GM20431 (cell line): ENCODE results near the gene ZSCAN31.
"Not testable (repeated sequence)": the region's sequence is repeated elsewhere in the genome, so short reads cannot be mapped to it uniquely, and the experiment has no call there.

Experiments used
- in situ Hi-C: fragments of 300-500 bp; cut with MseI, MboI; formaldehyde crosslinking; loops from one replicate; pipeline ENCODE4 v1.15.0; 2020; ENCODE audit warnings: low sequenced_read_pairs; ENCODE audit not compliant: unreplicated experiment

Gene ZSCAN31

GRCh38 chr6:28333047-28333446 lies 2.9 kb downstream of the ZSCAN31 start:
- in situ Hi-C loops, result no loop called here

GRCh38 chr6:28330041-28330440 lies 5.9 kb downstream of the ZSCAN31 start:
- in situ Hi-C loops, result no loop called here

- in situ Hi-C loops, result no loop called here
Measured at GRCh38 chr6:28326371-28326948, 9.5 kb downstream of the ZSCAN31 start.

GRCh38 chr6:28323813-28324424 lies 12.0 kb downstream of the ZSCAN31 start:
- in situ Hi-C loops, result no loop called here

GRCh38 chr6:28322661-28323060 lies 13.3 kb downstream of the ZSCAN31 start:
- in situ Hi-C loops, result no loop called here

- in situ Hi-C loops, result not testable (repeated sequence)
Measured at GRCh38 chr6:28317866-28318265, 18.1 kb downstream of the ZSCAN31 start.

- in situ Hi-C loops, result no loop called here
Measured at GRCh38 chr6:28315628-28316027, 20.3 kb downstream of the ZSCAN31 start.

GRCh38 chr6:28312939-28313338 lies 23.0 kb downstream of the ZSCAN31 start:
- in situ Hi-C loops, result no loop called here

- in situ Hi-C loops, result no loop called here
Measured at GRCh38 chr6:28311139-28311823, 24.7 kb downstream of the ZSCAN31 start.

- in situ Hi-C loops, result not testable (repeated sequence)
Measured at GRCh38 chr6:28306363-28306762, 29.6 kb downstream of the ZSCAN31 start.

- in situ Hi-C loops, result no loop called here
Measured at GRCh38 chr6:28303570-28303969, 32.4 kb downstream of the ZSCAN31 start.

GRCh38 chr6:28296520-28297060 lies 39.4 kb downstream of the ZSCAN31 start:
- in situ Hi-C loops, result no loop called here

GRCh38 chr6:28295326-28295725 lies 40.6 kb downstream of the ZSCAN31 start:
- in situ Hi-C loops, result no loop called here

GRCh38 chr6:28291573-28291972 lies 44.4 kb downstream of the ZSCAN31 start:
- in situ Hi-C loops, result no loop called here

- in situ Hi-C loops, result no loop called here
Measured at GRCh38 chr6:28282926-28283325, 53.0 kb downstream of the ZSCAN31 start.

GRCh38 chr6:28281288-28282064 lies 54.5 kb downstream of the ZSCAN31 start, which contains the start of gene PGBD1:
PGBD1 (plus strand) TSS chr6:28281572; CDS start chr6:28283814, 2,242 bp downstream.
- in situ Hi-C loops, result no loop called here

GRCh38 chr6:28280595-28281287 lies 55.2 kb downstream of the ZSCAN31 start:
- in situ Hi-C loops, result no loop called here

GRCh38 chr6:28277746-28278145 lies 58.2 kb downstream of the ZSCAN31 start:
- in situ Hi-C loops, result no loop called here

GRCh38 chr6:28274888-28275287 lies 61.1 kb downstream of the ZSCAN31 start:
- in situ Hi-C loops, result no loop called here
